ENCODE measurements around the gene CA5A. TPM values are rescaled to one million over a fixed set of nuclear protein-coding genes. Genes with fewer than 3 reads are reported as not detected.

CA5A gene
- total RNA-seq, 3 donors from 2014 or later = not detected

DNA sequence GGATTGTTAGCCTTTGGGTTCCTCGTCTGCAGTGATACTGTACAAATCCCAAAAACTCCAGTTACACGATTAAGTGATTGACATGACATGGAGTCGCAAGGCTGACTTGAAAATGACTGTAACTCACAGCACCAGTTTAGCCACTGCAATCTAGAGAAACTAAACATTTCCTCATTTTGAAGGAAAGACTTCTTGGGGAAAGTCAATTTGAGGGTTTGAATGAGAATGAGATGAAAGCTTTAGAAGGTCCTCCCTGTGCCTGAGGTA lies 19.7 kb upstream of the CA5A start:
- H3K27me3 ChIP-seq = no peaks in the 10 kb centered on the region
- H3K4me1 ChIP-seq = peaks cover 16 to 35% of the 10 kb centered on the region in 2 donors
- TF ChIP-seq POLR2A (IDR thresholded peaks at IDR 0.05) (no peak), POLR2AphosphoS5 (IDR thresholded peaks at IDR 0.05) (no peak)
- TF ChIP-seq, protein P1, sequence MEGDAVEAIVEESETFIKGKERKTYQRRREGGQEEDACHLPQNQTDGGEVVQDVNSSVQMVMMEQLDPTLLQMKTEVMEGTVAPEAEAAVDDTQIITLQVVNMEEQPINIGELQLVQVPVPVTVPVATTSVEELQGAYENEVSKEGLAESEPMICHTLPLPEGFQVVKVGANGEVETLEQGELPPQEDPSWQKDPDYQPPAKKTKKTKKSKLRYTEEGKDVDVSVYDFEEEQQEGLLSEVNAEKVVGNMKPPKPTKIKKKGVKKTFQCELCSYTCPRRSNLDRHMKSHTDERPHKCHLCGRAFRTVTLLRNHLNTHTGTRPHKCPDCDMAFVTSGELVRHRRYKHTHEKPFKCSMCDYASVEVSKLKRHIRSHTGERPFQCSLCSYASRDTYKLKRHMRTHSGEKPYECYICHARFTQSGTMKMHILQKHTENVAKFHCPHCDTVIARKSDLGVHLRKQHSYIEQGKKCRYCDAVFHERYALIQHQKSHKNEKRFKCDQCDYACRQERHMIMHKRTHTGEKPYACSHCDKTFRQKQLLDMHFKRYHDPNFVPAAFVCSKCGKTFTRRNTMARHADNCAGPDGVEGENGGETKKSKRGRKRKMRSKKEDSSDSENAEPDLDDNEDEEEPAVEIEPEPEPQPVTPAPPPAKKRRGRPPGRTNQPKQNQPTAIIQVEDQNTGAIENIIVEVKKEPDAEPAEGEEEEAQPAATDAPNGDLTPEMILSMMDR (IDR thresholded peaks at IDR 0.05) = no peak
- DNase-seq (ENCODE audit: low spot score in 2 of 2) = no peak
- H3K4me3 ChIP-seq = peak overlapping the region in 1 of 3 donors; percentile 47
- H3K36me3 ChIP-seq = no peaks in the 10 kb centered on the region
- no peaks in the 10 kb centered on the region for H3K9me3 ChIP-seq
- H3K27ac ChIP-seq = peak overlapping the region; percentile 95 to 97
- intact Hi-C loops (cut with DNase I; ENCODE audit: low total_unique reads) = no loop called here

DNA sequence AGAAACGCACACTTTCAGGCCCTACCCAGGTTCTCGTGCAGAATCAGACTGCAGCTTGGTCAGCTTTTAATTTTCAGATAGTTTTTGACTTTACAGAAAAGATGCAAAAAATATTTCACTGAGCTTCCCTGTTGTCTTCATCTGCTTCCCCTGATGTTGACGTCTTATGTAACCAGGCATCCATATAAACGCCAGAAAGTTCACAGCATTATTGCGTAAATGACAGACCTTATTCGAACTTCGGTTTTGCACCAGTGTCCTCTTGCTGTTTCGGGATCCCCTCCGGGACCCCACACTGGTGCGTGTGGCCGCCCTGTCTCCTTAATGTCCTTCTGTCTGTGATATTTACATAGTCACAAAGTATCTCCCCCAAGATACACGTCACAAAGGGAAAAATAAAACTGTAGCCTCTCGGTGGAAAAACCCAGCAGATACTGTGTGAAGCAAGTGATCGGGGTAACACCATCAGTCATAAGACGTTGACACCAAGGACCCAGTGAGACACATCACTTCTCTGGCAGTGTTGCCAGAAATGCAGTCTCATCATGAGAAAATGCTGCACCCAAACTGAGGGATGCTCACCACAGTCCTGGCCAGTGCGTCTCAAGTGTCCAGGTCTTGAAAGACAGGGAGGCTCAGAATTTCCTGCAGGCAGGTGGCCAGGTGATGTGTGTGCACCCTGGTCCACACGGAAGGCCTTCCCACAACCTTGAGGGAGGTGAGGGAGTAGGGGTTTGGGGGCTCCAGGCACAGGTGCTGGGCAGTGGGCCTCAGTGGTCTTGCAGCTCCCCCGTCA lies 19.2 kb upstream of the CA5A start:
- peaks cover 16 to 35% of the 10 kb centered on the region in 2 donors for H3K4me1 ChIP-seq
- no peak for DNase-seq (ENCODE audit: low spot score in 2 of 2)
- peak overlapping the region; percentile 95 to 97 for H3K27ac ChIP-seq
- no peaks in the 10 kb centered on the region for H3K27me3 ChIP-seq
- no peaks in the 10 kb centered on the region for H3K36me3 ChIP-seq
- intact Hi-C loops (cut with DNase I; ENCODE audit: low total_unique reads) = no loop called here
- no peaks in the 10 kb centered on the region for H3K9me3 ChIP-seq
- peak overlapping the region in 2 of 3 donors; percentile 24 to 47 for H3K4me3 ChIP-seq
- TF ChIP-seq POLR2AphosphoS5 (IDR thresholded peaks at IDR 0.05) = no peak
- TF ChIP-seq, protein P1 (IDR thresholded peaks at IDR 0.05) = no peak
- TF ChIP-seq POLR2A (IDR thresholded peaks at IDR 0.05) = no peak

DNA sequence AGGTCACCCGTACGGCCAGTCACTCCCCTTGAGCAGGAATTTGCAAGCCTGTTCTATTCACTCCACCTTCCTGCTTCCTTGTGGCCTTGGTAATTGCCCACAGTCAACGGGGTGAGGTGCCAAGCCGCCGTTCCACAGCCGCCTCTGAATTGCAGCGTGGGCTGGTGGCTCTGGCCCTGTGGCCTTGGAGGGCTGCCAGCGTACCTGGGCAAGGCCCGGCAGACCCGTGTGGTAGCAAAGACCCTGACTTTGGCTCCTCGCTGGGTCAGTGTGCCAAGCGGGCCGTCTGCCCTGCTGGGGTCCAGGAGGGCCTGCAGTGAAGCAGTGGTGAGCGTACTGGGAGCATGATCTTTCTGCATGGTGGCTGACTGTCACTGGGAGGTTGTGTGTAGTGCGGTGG lies 18.5 kb upstream of the CA5A start:
- Histone ChIP-seq H3K27ac (peak overlapping the region; percentile 95 to 97), H3K4me1 (peaks cover 16 to 35% of the 10 kb centered on the region in 2 donors), H3K4me3 (peak overlapping the region in 2 of 3 donors; percentile 24 to 54), H3K9me3 (no peaks in the 10 kb centered on the region), H3K27me3 (no peaks in the 10 kb centered on the region), H3K36me3 (no peaks in the 10 kb centered on the region)
- peak in 1 of 2 donors; percentile 70 for DNase-seq (ENCODE audit: low spot score in 2 of 2)
- intact Hi-C loops (cut with DNase I; ENCODE audit: low total_unique reads) = no loop called here
- TF ChIP-seq POLR2A (IDR thresholded peaks at IDR 0.05) (no peak), POLR2AphosphoS5 (IDR thresholded peaks at IDR 0.05) (peak in 1 of 3 donors; percentile 4)

DNA sequence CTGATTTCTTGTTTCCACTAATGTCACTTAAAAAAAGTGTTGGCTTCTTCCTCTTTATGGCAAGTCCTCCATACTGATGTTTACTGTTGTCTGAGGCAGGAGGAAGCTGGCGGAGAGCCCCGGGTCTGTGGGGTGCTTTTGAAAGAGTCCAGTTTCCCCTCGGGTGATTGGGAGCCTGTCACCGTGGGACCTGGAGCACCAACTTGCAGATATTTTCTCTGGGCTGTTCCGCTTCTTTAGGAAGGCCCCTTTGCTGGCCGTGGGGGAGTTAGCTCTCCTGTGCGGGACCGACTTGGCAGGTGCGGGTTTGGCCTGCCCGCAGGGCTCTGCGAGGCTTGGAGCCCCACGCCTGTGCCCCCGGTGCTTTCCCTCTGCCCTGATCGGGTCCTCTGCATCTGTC lies 18.0 kb upstream of the CA5A start:
- Histone ChIP-seq H3K36me3 (no peaks in the 10 kb centered on the region), H3K27ac (peak overlapping the region; percentile 95 to 97), H3K4me3 (peak overlapping the region in 2 of 3 donors; percentile 24 to 54), H3K4me1 (peaks cover 16 to 35% of the 10 kb centered on the region in 2 donors), H3K9me3 (no peaks in the 10 kb centered on the region), H3K27me3 (no peaks in the 10 kb centered on the region)
- intact Hi-C loops (cut with DNase I; ENCODE audit: low total_unique reads) = no loop called here
- no peak for DNase-seq (ENCODE audit: low spot score in 2 of 2)
- TF ChIP-seq POLR2A (IDR thresholded peaks at IDR 0.05) (no peak), POLR2AphosphoS5 (IDR thresholded peaks at IDR 0.05) (peak in 1 of 3 donors; percentile 10)

DNA sequence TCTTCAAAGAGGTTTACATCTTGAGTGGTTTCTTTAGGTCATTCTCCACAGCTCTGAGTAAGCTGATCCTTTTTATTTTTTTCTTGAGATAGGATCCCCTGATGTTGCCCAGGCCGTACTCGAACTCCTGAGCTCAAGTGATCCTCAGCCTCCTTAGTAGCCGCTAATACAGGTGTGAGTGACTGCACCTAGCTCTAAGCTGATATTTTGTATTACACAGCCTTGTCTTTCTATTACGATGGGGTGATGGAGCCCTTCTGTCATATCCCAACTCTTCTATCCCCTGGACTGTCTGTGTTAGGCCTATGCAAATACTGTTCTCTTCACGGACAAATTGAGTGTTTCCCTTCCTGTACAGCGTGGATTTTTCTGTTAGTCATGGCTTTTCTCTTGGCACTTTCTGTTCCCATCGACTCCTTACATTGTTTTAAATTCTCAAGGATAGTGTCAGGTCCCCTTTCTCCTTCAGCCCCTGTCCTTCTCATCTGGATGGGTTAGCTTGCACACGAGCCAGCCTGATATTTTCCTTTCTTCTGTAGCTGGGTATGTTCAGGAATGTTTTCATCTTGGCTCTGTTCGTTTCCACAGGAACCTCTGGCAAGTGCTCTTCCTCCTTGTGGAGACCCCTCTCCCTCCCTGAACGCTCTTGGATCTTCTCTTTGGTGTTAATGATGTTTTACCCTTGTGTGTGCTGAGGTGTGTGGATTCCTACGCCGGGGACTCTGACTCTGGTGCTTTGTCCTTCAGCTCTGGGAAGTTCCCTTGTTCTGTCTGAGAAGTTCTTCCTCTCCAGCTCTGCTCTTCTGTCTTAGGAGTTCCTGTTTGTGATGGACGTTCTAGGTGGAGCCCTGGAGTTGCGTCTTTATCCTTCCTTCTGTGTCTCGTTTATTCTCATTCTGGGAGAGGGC lies 17.2 kb upstream of the CA5A start:
- H3K27ac ChIP-seq = peak overlapping the region; percentile 95 to 97
- TF ChIP-seq POLR2AphosphoS5 (IDR thresholded peaks at IDR 0.05) (no peak), POLR2A (IDR thresholded peaks at IDR 0.05) (no peak)
- TF ChIP-seq, protein P1 (IDR thresholded peaks at IDR 0.05) = no peak
- peaks cover 16 to 35% of the 10 kb centered on the region in 2 donors for H3K4me1 ChIP-seq
- DNase-seq (ENCODE audit: low spot score in 2 of 2) = no peak
- no peaks in the 10 kb centered on the region for H3K36me3 ChIP-seq
- H3K9me3 ChIP-seq = no peaks in the 10 kb centered on the region
- peak overlapping the region in 2 of 3 donors; percentile 2 to 24 for H3K4me3 ChIP-seq
- intact Hi-C loops (cut with DNase I; ENCODE audit: low total_unique reads) = no loop called here
- no peaks in the 10 kb centered on the region for H3K27me3 ChIP-seq
